Sigmoid colon (tissue), 4 donors: ENCODE measurements around the gene COL1A1.

Experiments used
- EP300 ChIP-seq, 4 donors: sonication (generic); formaldehyde crosslinking; IDR thresholded peaks; one replicate each; pipeline ENCODE4 v1.6.1; 2017; ENCODE audit warnings: antibody characterized with exemption in 4 of 4
- POLR2AphosphoS5 ChIP-seq, 4 donors: sonication (generic); formaldehyde crosslinking; IDR thresholded peaks; one replicate each; pipeline ENCODE4 v1.6.1; 2017; ENCODE audit warnings: antibody characterized with exemption in 4 of 4
- TF ChIP-seq, protein P1 (sequence below), 4 experiments: fragments of 450-650 bp in 3 of 4; fragments of 200-600 bp in 1 of 4; IDR thresholded peaks; one replicate each; pipeline ENCODE4 v1.5.1; 2016 to 2019; ENCODE audit warnings: antibody characterized with exemption in 4 of 4, mild to moderate bottlenecking in 3 of 4, moderate library complexity in 2 of 4

DNA sequence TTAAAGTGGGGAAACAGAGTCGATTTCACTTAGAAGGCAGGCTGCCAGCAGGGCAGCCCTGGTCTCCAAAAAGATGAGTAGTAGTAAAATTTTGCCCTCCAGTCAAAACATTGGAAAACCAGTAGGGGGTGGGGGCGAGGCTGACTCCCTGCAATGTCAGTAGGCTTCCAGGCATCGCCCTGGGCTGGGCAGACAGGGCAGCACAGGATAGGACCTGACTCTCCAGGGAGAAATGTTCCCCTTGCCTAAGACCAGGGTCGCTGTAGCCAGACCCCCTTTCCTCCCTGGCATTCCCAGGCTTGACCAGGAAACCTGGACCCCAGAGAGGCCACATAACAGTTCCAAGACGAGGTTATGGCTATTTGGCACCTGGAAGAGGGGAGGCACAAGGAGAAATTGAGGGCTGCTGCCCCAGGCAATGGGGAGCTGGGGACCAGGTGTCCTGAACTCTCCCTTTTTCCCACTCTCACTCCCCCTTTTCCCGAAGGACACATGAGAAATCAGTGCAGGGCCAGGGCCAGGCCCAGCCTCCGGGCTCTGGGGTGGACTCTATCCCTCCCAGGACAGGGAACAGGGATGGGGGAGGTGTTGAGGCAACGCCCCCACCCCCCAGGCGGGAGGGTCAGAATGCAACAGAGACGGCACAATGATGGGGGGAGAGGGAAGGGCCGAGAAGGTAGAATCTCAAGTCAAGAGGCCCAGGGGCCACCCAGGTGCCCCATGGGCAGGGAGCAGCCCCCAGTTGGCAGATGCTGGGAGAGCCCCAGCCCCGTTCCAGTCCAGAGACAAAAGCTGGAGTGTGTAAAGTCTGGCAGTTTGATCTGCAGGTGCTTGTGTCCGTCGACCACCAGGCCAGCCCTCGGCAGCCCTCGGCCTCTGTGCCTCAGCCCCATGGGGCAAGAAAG, 67.0 kb downstream of the COL1A1 start:
- TF ChIP-seq EP300 (IDR thresholded peaks at IDR 0.05) (no peak), POLR2AphosphoS5 (IDR thresholded peaks at IDR 0.05) (no peak)
- TF ChIP-seq, protein P1, sequence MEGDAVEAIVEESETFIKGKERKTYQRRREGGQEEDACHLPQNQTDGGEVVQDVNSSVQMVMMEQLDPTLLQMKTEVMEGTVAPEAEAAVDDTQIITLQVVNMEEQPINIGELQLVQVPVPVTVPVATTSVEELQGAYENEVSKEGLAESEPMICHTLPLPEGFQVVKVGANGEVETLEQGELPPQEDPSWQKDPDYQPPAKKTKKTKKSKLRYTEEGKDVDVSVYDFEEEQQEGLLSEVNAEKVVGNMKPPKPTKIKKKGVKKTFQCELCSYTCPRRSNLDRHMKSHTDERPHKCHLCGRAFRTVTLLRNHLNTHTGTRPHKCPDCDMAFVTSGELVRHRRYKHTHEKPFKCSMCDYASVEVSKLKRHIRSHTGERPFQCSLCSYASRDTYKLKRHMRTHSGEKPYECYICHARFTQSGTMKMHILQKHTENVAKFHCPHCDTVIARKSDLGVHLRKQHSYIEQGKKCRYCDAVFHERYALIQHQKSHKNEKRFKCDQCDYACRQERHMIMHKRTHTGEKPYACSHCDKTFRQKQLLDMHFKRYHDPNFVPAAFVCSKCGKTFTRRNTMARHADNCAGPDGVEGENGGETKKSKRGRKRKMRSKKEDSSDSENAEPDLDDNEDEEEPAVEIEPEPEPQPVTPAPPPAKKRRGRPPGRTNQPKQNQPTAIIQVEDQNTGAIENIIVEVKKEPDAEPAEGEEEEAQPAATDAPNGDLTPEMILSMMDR (IDR thresholded peaks at IDR 0.05): no peak
